SK-N-SH (cell line): ENCODE results near the gene LANCL3.

ENCODE experiments used
- GATA2 ChIP-seq: sonication (generic); formaldehyde crosslinking; IDR thresholded peaks from 2 replicates; pipeline ENCODE4 v1.5.0; 2020; ENCODE audit warnings: mild to moderate bottlenecking, missing genetic modification reagents
- YY1 ChIP-seq: IDR thresholded peaks from 2 replicates; pipeline ENCODE4 v1.4.0; 2012; ENCODE audit warnings: low read depth, mild to moderate bottlenecking
- TF ChIP-seq, protein P1 (sequence below): fragments of 200-600 bp; sonication (generic); IDR thresholded peaks from 2 replicates; pipeline ENCODE4 v1.6.1; 2017; ENCODE audit warnings: antibody characterized with exemption, mild to moderate bottlenecking, moderate library complexity
- TF ChIP-seq, protein P2 (sequence below): IDR thresholded peaks from 2 replicates; pipeline ENCODE4 v1.4.0; 2012; ENCODE audit warnings: low read depth, borderline replicate concordance

DNA sequence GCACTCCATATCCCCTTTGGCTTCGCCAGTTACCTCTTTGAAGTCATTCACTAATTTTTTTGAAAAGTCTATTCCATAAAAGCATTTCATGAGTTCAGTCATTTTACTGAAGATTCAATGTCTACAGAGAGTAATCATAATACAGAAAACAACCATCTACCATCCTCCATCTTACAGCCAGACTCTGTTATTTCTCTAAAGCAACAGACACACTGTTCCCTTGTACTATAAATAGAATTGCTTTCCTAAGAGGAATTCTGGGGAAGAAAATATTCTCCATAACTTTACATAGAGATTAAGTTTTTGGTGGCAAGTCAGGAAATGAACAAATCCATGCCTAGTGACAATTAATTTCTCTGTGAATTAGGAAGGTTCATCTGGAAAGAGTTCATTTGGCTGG is 151.1 kb downstream of the LANCL3 start:
- TF ChIP-seq, protein P1, sequence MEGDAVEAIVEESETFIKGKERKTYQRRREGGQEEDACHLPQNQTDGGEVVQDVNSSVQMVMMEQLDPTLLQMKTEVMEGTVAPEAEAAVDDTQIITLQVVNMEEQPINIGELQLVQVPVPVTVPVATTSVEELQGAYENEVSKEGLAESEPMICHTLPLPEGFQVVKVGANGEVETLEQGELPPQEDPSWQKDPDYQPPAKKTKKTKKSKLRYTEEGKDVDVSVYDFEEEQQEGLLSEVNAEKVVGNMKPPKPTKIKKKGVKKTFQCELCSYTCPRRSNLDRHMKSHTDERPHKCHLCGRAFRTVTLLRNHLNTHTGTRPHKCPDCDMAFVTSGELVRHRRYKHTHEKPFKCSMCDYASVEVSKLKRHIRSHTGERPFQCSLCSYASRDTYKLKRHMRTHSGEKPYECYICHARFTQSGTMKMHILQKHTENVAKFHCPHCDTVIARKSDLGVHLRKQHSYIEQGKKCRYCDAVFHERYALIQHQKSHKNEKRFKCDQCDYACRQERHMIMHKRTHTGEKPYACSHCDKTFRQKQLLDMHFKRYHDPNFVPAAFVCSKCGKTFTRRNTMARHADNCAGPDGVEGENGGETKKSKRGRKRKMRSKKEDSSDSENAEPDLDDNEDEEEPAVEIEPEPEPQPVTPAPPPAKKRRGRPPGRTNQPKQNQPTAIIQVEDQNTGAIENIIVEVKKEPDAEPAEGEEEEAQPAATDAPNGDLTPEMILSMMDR: no peak
- TF ChIP-seq, protein P2, sequence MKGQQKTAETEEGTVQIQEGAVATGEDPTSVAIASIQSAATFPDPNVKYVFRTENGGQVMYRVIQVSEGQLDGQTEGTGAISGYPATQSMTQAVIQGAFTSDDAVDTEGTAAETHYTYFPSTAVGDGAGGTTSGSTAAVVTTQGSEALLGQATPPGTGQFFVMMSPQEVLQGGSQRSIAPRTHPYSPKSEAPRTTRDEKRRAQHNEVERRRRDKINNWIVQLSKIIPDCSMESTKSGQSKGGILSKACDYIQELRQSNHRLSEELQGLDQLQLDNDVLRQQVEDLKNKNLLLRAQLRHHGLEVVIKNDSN: no peak
- no peak for TF ChIP-seq YY1
- no peak for TF ChIP-seq GATA2 (CRISPR knock-in tag)
